HepG2 (cell line): ENCODE measurements around the gene CCDC157. TPM values are rescaled to one million over a fixed set of nuclear protein-coding genes. Genes with fewer than 3 reads are reported as not detected.

Experiments used
- ATAC-seq: fragments of 200-7000 bp; cut with Tn5 transposase; 3 replicates; pipeline ENCODE4 v1.9.1; 2020; ENCODE audit warnings: mild to moderate bottlenecking, moderate library complexity
- BruUV-seq: library from RNA; stranded (reverse); fragments of 400-500 nt; replicated peaks from 2 replicates; lab custom pipeline; 2021; lab: Mats Ljungman, UMichigan
- CTCF ChIA-PET: fragments of 300-600 bp; formaldehyde crosslinking; extraction: SDS; loops from one replicate; lab custom pipeline; 2021; ENCODE audit warnings: low total read pairs, inconsistent platforms, low intra/inter-chr PET ratio; lab: Yijun Ruan, JAX
- POLR2A ChIA-PET: fragments of 350-600 bp; sonication (Branson Sonifier 250); formaldehyde crosslinking; loops from one replicate; lab custom pipeline; 2020; ENCODE audit warnings: antibody characterized with exemption, inconsistent platforms; lab: Yijun Ruan, JAX
- DNase-seq: peaks from one replicate; pipeline ENCODE4 v3.0.0-alpha.2; 2015; ENCODE audit warnings: low spot score
- FAIRE-seq: peaks from 3 replicates; lab custom pipeline; 2011; peaks lifted over from hg19 to GRCh38; lab: Jason Lieb, UNC
- H2AFZ ChIP-seq: one replicate; pipeline ENCODE4 v1.6.1; 2011; ENCODE audit warnings: low read length, inconsistent platforms
- H3K27ac ChIP-seq: fragments of 300-600 bp; 3 replicates; pipeline ENCODE4 v1.8.0; 2011; ENCODE audit warnings: mixed run types, mild to moderate bottlenecking, mixed read lengths, low read length, inconsistent platforms; ENCODE audit not compliant: insufficient read depth; ENCODE audit errors: extremely low read length
- H3K27me3 ChIP-seq, 2 experiments: fragments of 200-600 bp in 1 of 2; 2 replicates in 1 of 2; 3 replicates in 1 of 2; pipeline versions ENCODE4 v1.6.0 to v1.8.0; 2011; ENCODE audit warnings: low read length in 2 of 2, mild to moderate bottlenecking in 2 of 2, moderate library complexity in 2 of 2, inconsistent platforms in 1 of 2; ENCODE audit not compliant: insufficient read depth in 2 of 2, control insufficient read depth in 1 of 2
- H3K36me3 ChIP-seq, 2 experiments: fragments of 200-600 bp in 1 of 2; replicated peaks in 1 of 2; 2 replicates in 1 of 2; 3 replicates in 1 of 2; pipeline versions ENCODE4 v1.5.1 to v1.8.0; 2011; ENCODE audit warnings: low read length in 2 of 2, inconsistent platforms in 1 of 2; ENCODE audit not compliant: insufficient read depth in 2 of 2, control insufficient read depth in 1 of 2
- H3K4me1 ChIP-seq: 2 replicates; pipeline ENCODE4 v1.5.1; 2012; ENCODE audit warnings: low read length, inconsistent platforms; ENCODE audit not compliant: insufficient read depth
- H3K4me2 ChIP-seq: 2 replicates; pipeline ENCODE4 v1.6.0; 2011; ENCODE audit warnings: low read depth, low read length, inconsistent platforms
- H3K4me3 ChIP-seq, 3 experiments: fragments of 200-600 bp in 1 of 3; sonication (generic), shearing (Covaris generic) in 1 of 3; replicated peaks in 1 of 3; 2 replicates each; pipeline ENCODE4 v1.5.1; 2011 to 2016; ENCODE audit warnings: low read length in 3 of 3, inconsistent platforms in 2 of 3, low read depth in 2 of 3, mild to moderate bottlenecking in 2 of 3, control low read depth in 1 of 3, mixed read lengths in 1 of 3; ENCODE audit not compliant: insufficient read depth in 1 of 3
- H3K79me2 ChIP-seq: one replicate; pipeline ENCODE4 v1.6.1; 2011; ENCODE audit warnings: low read length, inconsistent platforms; ENCODE audit not compliant: insufficient read depth
- H3K9ac ChIP-seq: 2 replicates; pipeline ENCODE4 v1.6.0; 2011; ENCODE audit warnings: mild to moderate bottlenecking, low read depth, low read length, inconsistent platforms; ENCODE audit not compliant: insufficient read depth
- H3K9me3 ChIP-seq: 2 replicates; pipeline ENCODE4 v1.5.1; 2012; ENCODE audit warnings: mild to moderate bottlenecking, low read length
- H4K20me1 ChIP-seq: 2 replicates; pipeline ENCODE4 v1.6.0; 2011; ENCODE audit warnings: inconsistent platforms, mild to moderate bottlenecking, low read length, moderate library complexity; ENCODE audit not compliant: insufficient read depth
- CHD4 ChIP-seq: fragments of 200-600 bp; sonication (generic); IDR thresholded peaks from 2 replicates; pipeline ENCODE4 v1.7.0; 2017; ENCODE audit warnings: mild to moderate bottlenecking, low read length, borderline replicate concordance
- KDM2A ChIP-seq: sonication (generic); formaldehyde crosslinking; IDR thresholded peaks from 2 replicates; pipeline ENCODE4 v1.4.0; 2020; ENCODE audit warnings: low read depth, missing genetic modification reagents, borderline replicate concordance
- SNAI1 ChIP-seq: sonication (generic); formaldehyde crosslinking; IDR thresholded peaks from 2 replicates; pipeline ENCODE4 v1.5.0; 2020; ENCODE audit warnings: mild to moderate bottlenecking, missing genetic modification reagents, borderline replicate concordance
- ZKSCAN8 ChIP-seq: IDR thresholded peaks from 2 replicates; pipeline ENCODE4 v1.6.1; 2016; ENCODE audit warnings: borderline replicate concordance, missing genetic modification reagents, missing compliant biosample characterization
- ZMYM3 ChIP-seq: sonication (generic); formaldehyde crosslinking; IDR thresholded peaks from 2 replicates; pipeline ENCODE4 v1.5.1; 2020; ENCODE audit warnings: mild to moderate bottlenecking, missing genetic modification reagents
- ZNF329 ChIP-seq: sonication (generic); formaldehyde crosslinking; IDR thresholded peaks from 2 replicates; pipeline ENCODE4 v1.9.0; 2021; ENCODE audit warnings: low read depth, mild to moderate bottlenecking, missing genetic modification reagents
- ZNF629 ChIP-seq: sonication (generic); formaldehyde crosslinking; conservative IDR thresholded peaks from 2 replicates; pipeline ENCODE4 v1.5.0; 2020; ENCODE audit warnings: missing genetic modification reagents
- ZNF768 ChIP-seq: sonication (generic); formaldehyde crosslinking; IDR thresholded peaks from 2 replicates; pipeline ENCODE4 v1.4.0; 2020; ENCODE audit warnings: missing genetic modification reagents
- WGBS: methylation state at CpG from one replicate; pipeline ENCODE4 v1.1.6; 2017; ENCODE audit warnings: low lambda C conversion rate; 5-methylcytosine and 5-hydroxymethylcytosine counted together
- in situ Hi-C: cut with HindIII; loops from 2 replicates; pipeline ENCODE4 v1.10.0; 2017; ENCODE audit warnings: low pct_unique_long_range_greater_than_20kb; ENCODE audit not compliant: extremely low pct_ligation_motif_present
- intact Hi-C: fragments of 100-400 bp; cut with micrococcal nuclease; formaldehyde crosslinking; loops from one replicate; pipeline ENCODE4 v1.10.0; 2022; ENCODE audit not compliant: unreplicated experiment
- polyA plus RNA-seq, 8 experiments: library from polyadenylated mRNA; depleted of rRNA in 3 of 8; stranded (reverse) in 7 of 8; unstranded in 1 of 8; fragments of >200 nt; fragmentation: Illumina TruSeq in 4 of 8; extraction: Trizol in 4 of 8; gene quantifications; 2 replicates each; pipeline versions ENCODE4 v1.2.1 to v1.2.3, GENCODE V29; 2011 to 2016; ENCODE audit warnings: low read depth in 4 of 8, missing spikeins in 1 of 8, mixed read lengths in 1 of 8; ENCODE audit not compliant: insufficient read depth in 1 of 8
- total RNA-seq, 5 experiments: library from RNA; depleted of rRNA; stranded (reverse); fragments of >200 nt; fragmentation: Illumina TruSeq; extraction: Trizol; gene quantifications; 2 replicates each; pipeline ENCODE4 v1.2.3, GENCODE V29; 2016; ENCODE audit warnings: low read depth in 1 of 5
- TF ChIP-seq, protein P1 (sequence below): IDR thresholded peaks from 2 replicates; pipeline ENCODE4 v1.6.1; 2016; ENCODE audit warnings: control low read depth
- TF ChIP-seq, protein P2 (sequence below): sonication (generic); formaldehyde crosslinking; IDR thresholded peaks from one replicate; pipeline ENCODE4 v1.5.1; 2020; ENCODE audit warnings: mild to moderate bottlenecking, missing genetic modification reagents; ENCODE audit errors: not compliant biosample characterization

The CCDC157 gene
- total and polyA plus RNA-seq, 2 of the 13 experiments (the other 11 are each of a cell fraction or from before 2014, with no cell fraction given), result 1.4 to 1.6 TPM

DNA sequence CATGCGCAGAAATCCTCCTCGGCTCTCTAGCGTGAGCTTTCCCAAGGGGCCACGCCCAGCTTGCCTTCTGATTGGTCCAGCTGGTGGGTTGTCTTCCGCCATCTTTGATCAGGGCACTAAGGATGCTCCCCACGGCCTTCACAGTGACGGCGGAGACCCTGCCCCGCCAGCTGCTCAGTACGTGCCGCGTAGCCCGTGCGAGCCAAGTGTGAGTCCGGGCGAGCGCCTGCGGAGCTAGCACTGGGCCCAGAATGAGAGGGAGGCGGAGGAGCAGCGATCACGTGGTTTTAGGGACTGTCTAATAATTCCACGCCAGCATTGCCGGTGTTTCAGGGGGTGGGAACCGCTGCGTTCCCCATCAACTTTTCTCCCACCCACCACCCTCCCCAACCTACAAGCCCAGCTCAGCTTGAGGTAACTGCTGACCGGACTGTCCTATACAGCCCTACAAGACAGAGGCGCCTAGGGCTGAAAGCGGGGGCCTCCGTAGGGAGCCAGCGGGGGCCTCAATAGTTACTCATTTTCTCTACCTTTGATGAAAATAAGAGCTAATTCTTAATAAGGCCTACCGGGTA, 67.2 kb downstream of the CCDC157 start (continued):
- TF ChIP-seq, protein P1, sequence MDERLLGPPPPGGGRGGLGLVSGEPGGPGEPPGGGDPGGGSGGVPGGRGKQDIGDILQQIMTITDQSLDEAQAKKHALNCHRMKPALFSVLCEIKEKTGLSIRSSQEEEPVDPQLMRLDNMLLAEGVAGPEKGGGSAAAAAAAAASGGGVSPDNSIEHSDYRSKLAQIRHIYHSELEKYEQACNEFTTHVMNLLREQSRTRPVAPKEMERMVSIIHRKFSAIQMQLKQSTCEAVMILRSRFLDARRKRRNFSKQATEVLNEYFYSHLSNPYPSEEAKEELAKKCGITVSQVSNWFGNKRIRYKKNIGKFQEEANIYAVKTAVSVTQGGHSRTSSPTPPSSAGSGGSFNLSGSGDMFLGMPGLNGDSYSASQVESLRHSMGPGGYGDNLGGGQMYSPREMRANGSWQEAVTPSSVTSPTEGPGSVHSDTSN (CRISPR knock-in tag), result no peak
- TF ChIP-seq KDM2A (CRISPR knock-in tag), result peak; percentile 98
- TF ChIP-seq ZKSCAN8 (CRISPR knock-in tag), result no peak
- no peak for TF ChIP-seq ZNF329 (CRISPR knock-in tag)

DNA sequence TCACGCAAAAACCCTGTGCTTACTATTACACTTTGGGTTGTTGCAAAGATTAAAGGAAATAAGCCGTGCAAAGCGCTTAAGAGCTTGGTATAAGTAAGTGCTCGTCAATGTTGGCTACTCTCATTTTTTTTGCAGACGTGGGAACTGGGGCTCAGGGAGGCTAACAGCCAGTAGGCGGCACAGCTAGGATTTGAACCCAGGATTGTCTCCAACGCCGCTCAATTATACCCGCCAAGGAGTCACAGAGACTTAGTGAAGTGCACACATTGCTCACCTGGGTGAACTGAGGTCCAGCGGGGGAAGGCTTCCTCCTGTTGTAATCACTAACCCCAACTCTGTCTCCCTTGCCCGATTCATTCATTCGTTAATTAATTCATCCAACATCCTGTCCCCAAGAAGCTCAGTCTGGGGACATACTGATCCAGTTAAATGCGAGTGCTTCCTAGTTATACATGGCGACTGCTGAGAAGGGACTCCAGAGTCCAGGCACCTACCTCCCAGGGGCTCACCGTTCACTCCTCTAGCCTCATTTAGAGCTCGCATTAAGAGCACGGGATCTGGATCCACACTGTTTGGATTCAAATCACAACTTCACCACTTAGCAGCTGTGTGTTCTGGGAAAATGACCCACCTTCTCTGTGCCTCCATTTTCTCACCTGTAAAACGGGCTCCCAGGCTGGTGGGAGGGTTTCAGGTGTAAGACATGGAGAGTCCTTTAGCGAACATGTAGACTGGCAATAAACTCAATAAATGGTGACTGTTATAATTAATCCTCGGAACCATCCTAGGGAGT, 67.9 kb downstream of the CCDC157 start:
- no TSS peak for BruUV-seq
- Histone ChIP-seq H3K4me2 (peak overlapping the region; percentile 99), H3K36me3 (peaks cover 0 to 5% of the 10 kb centered on the region in 2 experiments; a peak in 2 of 5 replicates), H3K27ac (peak overlapping the region; percentile 70), H3K27me3 (no peaks in the 10 kb centered on the region), H3K79me2 (peaks cover 16% of the 10 kb centered on the region), H4K20me1 (no peaks in the 10 kb centered on the region), H2AFZ (peak overlapping the region; percentile 63), H3K9me3 (no peaks in the 10 kb centered on the region), H3K4me3 (peak overlapping the region; percentile 68 to 89 (median 68)), H3K9ac (peak overlapping the region; percentile 68), H3K4me1 (peaks cover 50% of the 10 kb centered on the region)
- intact Hi-C loops (no loop called here), in situ Hi-C loops (loop anchor here (5.0 kb wide), 1 partner anchor 32 kb away; no protein-coding TSS in a partner anchor)
- WGBS, result 50% methylated on average over 20 of the region's 20 CpGs
- ATAC-seq (no peak), FAIRE-seq (no peak), DNase-seq (no peak)
- ChIA-PET CTCF (interaction anchor here (0.8 to 2.5 kb wide), 2 partner anchors 33 to 97 kb away, joined by 3 to 43 read pairs; no protein-coding TSS in a partner anchor), POLR2A (interaction anchor here (1.0 to 7.2 kb wide), 12 partner anchors 8 to 137 kb away, joined by 4 to 164 read pairs (median 10); partner anchors contain the start of genes CCDC157, RNF215, SEC14L2 and SF3A1)
- TF ChIP-seq ZNF629 (peak; percentile 88), ZMYM3 (CRISPR knock-in tag) (0 out of 2 replicates have a peak, but pooled peaks have one; percentile 2), ZNF768 (CRISPR knock-in tag) (peak; percentile 82), SNAI1 (CRISPR knock-in tag) (0 out of 2 replicates have a peak, but pooled peaks have one; percentile 23), CHD4 (peak; percentile 57; the same call in 1 of the 2 replicates)
- TF ChIP-seq, protein P2, sequence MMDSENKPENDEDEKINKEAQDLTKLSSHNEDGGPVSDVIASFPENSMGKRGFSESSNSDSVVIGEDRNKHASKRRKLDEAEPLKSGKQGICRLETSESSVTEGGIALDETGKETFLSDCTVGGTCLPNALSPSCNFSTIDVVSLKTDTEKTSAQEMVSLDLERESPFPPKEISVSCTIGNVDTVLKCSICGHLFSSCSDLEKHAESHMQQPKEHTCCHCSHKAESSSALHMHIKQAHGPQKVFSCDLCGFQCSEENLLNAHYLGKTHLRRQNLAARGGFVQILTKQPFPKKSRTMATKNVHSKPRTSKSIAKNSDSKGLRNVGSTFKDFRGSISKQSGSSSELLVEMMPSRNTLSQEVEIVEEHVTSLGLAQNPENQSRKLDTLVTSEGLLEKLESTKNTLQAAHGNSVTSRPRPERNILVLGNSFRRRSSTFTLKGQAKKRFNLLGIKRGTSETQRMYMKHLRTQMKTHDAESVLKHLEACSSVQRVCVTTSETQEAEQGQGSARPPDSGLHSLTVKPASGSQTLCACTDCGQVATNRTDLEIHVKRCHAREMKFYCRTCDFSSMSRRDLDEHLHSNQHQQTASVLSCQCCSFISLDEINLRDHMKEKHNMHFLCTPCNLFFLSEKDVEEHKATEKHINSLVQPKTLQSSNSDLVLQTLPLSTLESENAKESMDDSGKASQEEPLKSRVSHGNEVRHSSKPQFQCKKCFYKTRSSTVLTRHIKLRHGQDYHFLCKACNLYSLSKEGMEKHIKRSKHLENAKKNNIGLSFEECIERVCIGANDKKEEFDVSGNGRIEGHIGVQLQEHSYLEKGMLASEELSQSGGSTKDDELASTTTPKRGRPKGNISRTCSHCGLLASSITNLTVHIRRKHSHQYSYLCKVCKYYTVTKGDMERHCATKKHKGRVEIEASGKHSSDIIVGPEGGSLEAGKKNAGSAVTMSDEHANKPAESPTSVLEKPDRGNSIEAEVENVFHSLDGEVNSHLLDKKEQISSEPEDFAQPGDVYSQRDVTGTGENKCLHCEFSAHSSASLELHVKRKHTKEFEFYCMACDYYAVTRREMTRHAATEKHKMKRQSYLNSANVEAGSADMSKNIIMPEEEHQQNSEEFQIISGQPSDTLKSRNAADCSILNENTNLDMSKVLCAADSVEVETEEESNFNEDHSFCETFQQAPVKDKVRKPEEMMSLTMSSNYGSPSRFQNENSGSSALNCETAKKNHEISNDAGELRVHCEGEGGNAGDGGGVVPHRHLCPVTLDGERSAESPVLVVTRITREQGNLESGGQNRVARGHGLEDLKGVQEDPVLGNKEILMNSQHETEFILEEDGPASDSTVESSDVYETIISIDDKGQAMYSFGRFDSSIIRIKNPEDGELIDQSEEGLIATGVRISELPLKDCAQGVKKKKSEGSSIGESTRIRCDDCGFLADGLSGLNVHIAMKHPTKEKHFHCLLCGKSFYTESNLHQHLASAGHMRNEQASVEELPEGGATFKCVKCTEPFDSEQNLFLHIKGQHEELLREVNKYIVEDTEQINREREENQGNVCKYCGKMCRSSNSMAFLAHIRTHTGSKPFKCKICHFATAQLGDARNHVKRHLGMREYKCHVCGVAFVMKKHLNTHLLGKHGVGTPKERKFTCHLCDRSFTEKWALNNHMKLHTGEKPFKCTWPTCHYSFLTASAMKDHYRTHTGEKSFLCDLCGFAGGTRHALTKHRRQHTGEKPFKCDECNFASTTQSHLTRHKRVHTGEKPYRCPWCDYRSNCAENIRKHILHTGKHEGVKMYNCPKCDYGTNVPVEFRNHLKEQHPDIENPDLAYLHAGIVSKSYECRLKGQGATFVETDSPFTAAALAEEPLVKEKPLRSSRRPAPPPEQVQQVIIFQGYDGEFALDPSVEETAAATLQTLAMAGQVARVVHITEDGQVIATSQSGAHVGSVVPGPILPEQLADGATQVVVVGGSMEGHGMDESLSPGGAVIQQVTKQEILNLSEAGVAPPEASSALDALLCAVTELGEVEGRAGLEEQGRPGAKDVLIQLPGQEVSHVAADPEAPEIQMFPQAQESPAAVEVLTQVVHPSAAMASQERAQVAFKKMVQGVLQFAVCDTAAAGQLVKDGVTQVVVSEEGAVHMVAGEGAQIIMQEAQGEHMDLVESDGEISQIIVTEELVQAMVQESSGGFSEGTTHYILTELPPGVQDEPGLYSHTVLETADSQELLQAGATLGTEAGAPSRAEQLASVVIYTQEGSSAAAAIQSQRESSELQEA (CRISPR knock-in tag), result no peak
